Tibial nerve (tissue), 4 donors: ENCODE measurements around the gene SLC7A4. TPM values are rescaled to one million over a fixed set of nuclear protein-coding genes. Genes with fewer than 3 reads are reported as not detected.
A peak's percentile ranks its signal among the peaks of the same experiment; 100 is the strongest.

Experiments
- DNase-seq, 2 donors: peaks; one replicate each; pipeline ENCODE4 v3.0.0-alpha.2; 2019; ENCODE audit warnings: low spot score in 2 of 2
- H3K27ac ChIP-seq, 4 donors: fragments of 200-600 bp; sonication (generic) in 3 of 4; one replicate each; pipeline ENCODE4 v1.5.1; 2017 to 2019; ENCODE audit warnings: mild to moderate bottlenecking in 1 of 4
- H3K27me3 ChIP-seq, 2 donors: fragments of 200-600 bp; sonication (generic) in 1 of 2; one replicate each; pipeline versions ENCODE4 v1.5.1 to v1.6.0; 2017 to 2019
- H3K36me3 ChIP-seq, 3 donors: fragments of 200-600 bp; sonication (generic); one replicate each; pipeline ENCODE4 v1.5.1; 2018 to 2019
- H3K4me1 ChIP-seq, 4 donors: fragments of 200-600 bp; sonication (generic) in 3 of 4; one replicate each; pipeline ENCODE4 v1.5.1; 2017 to 2019
- H3K4me3 ChIP-seq, 4 donors: fragments of 200-600 bp; sonication (generic) in 3 of 4; one replicate each; pipeline ENCODE4 v1.5.1; 2017 to 2019; ENCODE audit warnings: mild to moderate bottlenecking in 1 of 4, moderate library complexity in 1 of 4
- H3K9me3 ChIP-seq, 4 donors: fragments of 200-600 bp; sonication (generic) in 3 of 4; one replicate each; pipeline ENCODE4 v1.5.1; 2017 to 2019
- CTCF ChIP-seq, 5 experiments: fragments of 200-600 bp in 3 of 5; fragments of 450-650 bp in 2 of 5; sonication (generic) in 3 of 5; IDR thresholded peaks; one replicate each; pipeline ENCODE4 v1.5.1; 2016 to 2019; ENCODE audit warnings: antibody characterized with exemption in 5 of 5, mild to moderate bottlenecking in 3 of 5, moderate library complexity in 2 of 5
- EP300 ChIP-seq, 2 donors: sonication (generic); formaldehyde crosslinking; IDR thresholded peaks; one replicate each; pipeline ENCODE4 v1.6.1; 2017; ENCODE audit warnings: antibody characterized with exemption in 2 of 2, mild to moderate bottlenecking in 1 of 2
- POLR2A ChIP-seq, 2 donors: fragments of 450-650 bp; IDR thresholded peaks; one replicate each; pipeline ENCODE4 v1.6.1; 2017; ENCODE audit warnings: antibody characterized with exemption in 2 of 2, mild to moderate bottlenecking in 2 of 2, moderate library complexity in 2 of 2
- WGBS, 2 donors: methylation state at CpG; one replicate each; pipeline ENCODE4 v1.1.5; 2018; 5-methylcytosine and 5-hydroxymethylcytosine counted together
- total RNA-seq, 4 donors: library from RNA; depleted of rRNA; stranded (reverse); fragments of >200 nt; gene quantifications; one replicate each; pipeline ENCODE4 v1.1.0, GENCODE V29; 2016

Gene SLC7A4
- total RNA-seq, 4 donors from 2014 or later, result 0.22 to 1.3 TPM; not detected in 2

GRCh38 chr22:21047035-21047661, 14.8 kb upstream of the SLC7A4 start:
- TF ChIP-seq CTCF (IDR thresholded peaks at IDR 0.05) (no peak), POLR2A (IDR thresholded peaks at IDR 0.05) (no peak), EP300 (IDR thresholded peaks at IDR 0.05) (no peak)
- H3K4me1 ChIP-seq, result peaks cover 0 to 21% (median 11%) of the 10 kb centered on the region in 4 donors
- 90 to 91% methylated on average over 10 to 14 of the region's 14 CpGs for WGBS, 2 donors
- no peaks in the 10 kb centered on the region for H3K9me3 ChIP-seq
- H3K36me3 ChIP-seq, result no peaks in the 10 kb centered on the region
- no peaks in the 10 kb centered on the region for H3K27me3 ChIP-seq
- no peak overlapping the region for H3K4me3 ChIP-seq
- DNase-seq, result no peak
- H3K27ac ChIP-seq, result no peak overlapping the region

DNA sequence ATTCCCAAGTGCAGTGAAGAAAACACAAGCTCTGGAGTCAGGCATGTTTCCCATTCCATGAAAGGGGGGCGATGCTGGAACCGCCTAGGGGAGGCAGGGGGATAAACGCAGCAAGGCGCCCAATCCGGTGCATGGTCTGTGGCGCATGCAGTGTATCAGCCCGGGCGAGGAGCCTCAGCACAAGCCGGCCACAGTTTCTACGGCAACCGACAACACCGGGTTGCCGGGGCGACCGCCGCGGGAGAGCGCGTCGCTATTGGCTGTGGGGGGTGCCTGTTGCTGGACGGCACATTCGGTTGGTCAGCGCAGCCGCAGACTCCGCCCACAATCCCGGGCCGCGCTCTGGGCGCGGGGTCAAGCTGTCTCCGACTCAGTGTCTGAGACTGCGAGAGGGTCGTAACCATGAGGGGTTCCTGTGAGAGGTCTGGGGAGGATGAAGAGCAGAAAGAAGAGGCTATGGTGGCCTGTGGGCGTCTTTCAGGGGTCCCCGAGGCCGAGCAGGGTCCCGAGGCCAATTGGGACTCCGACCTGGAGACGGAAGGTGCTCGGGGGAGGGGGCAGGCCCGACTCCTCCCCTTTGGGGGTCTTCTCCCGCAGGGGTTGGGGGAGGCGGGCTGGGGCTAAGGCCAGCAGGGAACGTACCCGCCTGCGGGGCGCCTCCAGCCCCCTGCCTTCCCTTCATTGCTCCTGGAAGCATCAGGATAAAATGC, 13.4 kb upstream of the SLC7A4 start, which contains the start of gene LRRC74B:
Gene LRRC74B (plus strand): TSS at position 362 of the 710 bp plus-strand sequence. CDS start 41 bp downstream, at position 403.
- H3K27me3 ChIP-seq, result no peaks in the 10 kb centered on the region
- peaks cover 0 to 21% (median 11%) of the 10 kb centered on the region in 4 donors for H3K4me1 ChIP-seq
- H3K4me3 ChIP-seq, result peak within 1 kb of the TSS; percentile 25 to 53 (median 38)
- TF ChIP-seq CTCF (IDR thresholded peaks at IDR 0.05) (no peak), POLR2A (IDR thresholded peaks at IDR 0.05) (no peak), EP300 (IDR thresholded peaks at IDR 0.05) (no peak)
- WGBS, 2 donors, result 8 to 9% methylated on average over 24 to 34 of the region's 47 CpGs
- H3K36me3 ChIP-seq, result no peaks in the 10 kb centered on the region
- peak; percentile 74 to 83 for DNase-seq
- H3K27ac ChIP-seq, result peak within 1 kb of the TSS in 1 of 4 donors; percentile 48
- H3K9me3 ChIP-seq, result no peaks in the 10 kb centered on the region

DNA sequence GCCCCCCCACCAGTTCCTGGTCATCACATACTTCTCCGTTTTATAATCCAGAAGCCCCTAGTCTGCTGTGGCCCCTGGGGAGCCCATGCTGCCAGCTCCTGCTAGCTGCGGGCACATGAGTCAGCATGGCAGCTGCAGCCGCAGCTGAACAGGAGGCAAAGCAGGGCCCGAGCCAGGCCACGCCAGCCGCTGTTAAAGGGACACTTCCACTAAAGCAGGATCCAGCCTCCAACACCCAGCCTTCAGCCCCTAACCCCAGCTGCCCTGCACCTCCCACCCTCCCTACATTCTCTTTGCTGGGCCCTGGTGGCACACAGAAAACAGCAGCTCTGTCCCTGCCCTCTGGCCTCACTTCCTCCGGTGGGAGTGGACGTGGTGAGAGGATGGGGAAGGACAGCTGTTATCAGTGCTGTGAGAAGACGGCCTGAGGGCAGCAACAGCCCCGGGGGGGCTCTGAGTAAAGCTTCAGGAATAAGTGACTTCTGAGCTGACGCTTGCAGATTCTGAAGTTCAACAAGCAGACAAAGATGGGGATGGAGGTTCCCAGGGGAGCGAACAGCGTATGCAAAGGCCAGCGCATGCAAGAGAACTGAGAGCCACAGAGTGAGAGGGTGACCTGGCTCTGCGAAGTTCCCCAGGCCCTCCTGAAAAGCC, 12.7 kb upstream of the SLC7A4 start:
- peaks cover 0 to 21% (median 11%) of the 10 kb centered on the region in 4 donors for H3K4me1 ChIP-seq
- H3K36me3 ChIP-seq, result no peaks in the 10 kb centered on the region
- no peaks in the 10 kb centered on the region for H3K9me3 ChIP-seq
- peak overlapping the region; percentile 25 to 53 (median 38) for H3K4me3 ChIP-seq
- no peak overlapping the region for H3K27ac ChIP-seq
- TF ChIP-seq EP300 (IDR thresholded peaks at IDR 0.05), result no peak
- TF ChIP-seq CTCF (IDR thresholded peaks at IDR 0.05), result no peak
- no peak for TF ChIP-seq POLR2A (IDR thresholded peaks at IDR 0.05)
- WGBS, 2 donors, result 12 to 14% methylated on average over 15 of the region's 15 CpGs
- H3K27me3 ChIP-seq, result no peaks in the 10 kb centered on the region
- no peak for DNase-seq

- no peaks in the 10 kb centered on the region for H3K9me3 ChIP-seq
- H3K36me3 ChIP-seq, result no peaks in the 10 kb centered on the region
- DNase-seq, result no peak
- peaks cover 0 to 21% (median 11%) of the 10 kb centered on the region in 4 donors for H3K4me1 ChIP-seq
- WGBS, 2 donors, result 88 to 94% methylated on average over 15 of the region's 15 CpGs
- no peak overlapping the region for H3K27ac ChIP-seq
- H3K4me3 ChIP-seq, result no peak overlapping the region
- no peaks in the 10 kb centered on the region for H3K27me3 ChIP-seq
- TF ChIP-seq POLR2A (IDR thresholded peaks at IDR 0.05), result no peak
- TF ChIP-seq EP300 (IDR thresholded peaks at IDR 0.05), result no peak
- TF ChIP-seq CTCF (IDR thresholded peaks at IDR 0.05), result no peak
These were observed 11.6 kb upstream of the SLC7A4 start for GRCh38 chr22:21043860-21044535.
